HL-60/S4 (cell line): Measurements from ENCODE around the gene B4GALNT3.

ENCODE experiments used
- in situ Hi-C: fragments of 300-500 bp; cut with MboI; formaldehyde crosslinking; loops from 2 replicates; pipeline ENCODE4 v1.14.3; 2022; ENCODE audit warnings: low sequenced_read_pairs

The B4GALNT3 gene

DNA sequence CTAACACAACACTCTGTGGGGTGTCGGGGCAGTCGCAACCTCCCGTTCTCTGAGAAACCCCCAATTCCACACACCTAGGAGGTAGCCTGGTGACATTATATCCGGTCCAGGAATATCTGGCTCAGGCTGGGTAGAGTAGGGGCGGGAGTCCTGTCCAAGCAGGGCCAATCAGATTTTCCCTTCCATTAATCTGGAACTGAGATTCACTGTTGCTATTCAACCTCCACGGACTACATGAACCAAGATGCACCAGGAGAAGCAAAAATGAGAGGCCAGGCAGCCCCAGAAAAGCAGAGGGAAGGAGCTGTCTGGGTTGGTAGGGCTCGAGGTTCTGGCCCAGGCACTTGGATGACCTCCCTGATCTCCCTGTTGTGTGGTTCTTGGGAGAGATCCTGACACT, 152.6 kb downstream of the B4GALNT3 start:
- in situ Hi-C loops: no loop called here

DNA sequence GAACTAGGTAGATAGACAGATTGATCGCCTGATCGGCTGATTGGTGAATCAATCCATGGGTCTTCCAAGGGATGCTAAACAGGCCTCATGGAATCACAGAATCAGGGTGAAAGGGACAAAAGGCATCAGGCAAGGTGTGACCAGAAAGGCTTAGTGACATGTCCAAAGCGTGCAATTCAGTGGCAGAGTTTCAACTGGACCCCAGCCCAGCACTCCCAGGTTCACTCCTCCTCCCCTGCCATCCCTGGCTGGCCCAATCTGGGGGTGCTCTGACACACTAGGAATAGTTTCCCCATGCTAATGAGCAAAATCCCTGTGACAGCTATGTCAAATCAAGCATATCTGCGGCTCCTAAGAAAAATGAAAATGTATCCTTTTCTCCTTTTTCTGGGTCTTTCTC, 153.1 kb downstream of the B4GALNT3 start:
- in situ Hi-C loops: no loop called here
